Measurements from ENCODE around the gene FAM177B. TPM values are rescaled to one million over a fixed set of nuclear protein-coding genes. Genes with fewer than 3 reads are reported as not detected.

The FAM177B gene
- total and polyA plus RNA-seq, 7 donors, result 0.36 to 40.5 (median 8.9) TPM; not detected in 1

GRCh38 chr1:222697826-222698225 is 39.2 kb upstream of the FAM177B start:
- intact Hi-C loops (cut with DNase I), result no loop called here
- H3K4me3 ChIP-seq, result no peak overlapping the region
- no peak for DNase-seq
- no peak overlapping the region for H3K27ac ChIP-seq
- peaks cover 0 to 41% (median 2%) of the 10 kb centered on the region in 4 donors for H3K36me3 ChIP-seq
- no peaks in the 10 kb centered on the region for H3K27me3 ChIP-seq
- H3K4me1 ChIP-seq, result peaks cover 0 to 3% (median 0%) of the 10 kb centered on the region in 4 donors
- H3K9me3 ChIP-seq, result no peaks in the 10 kb centered on the region
- TF ChIP-seq POLR2AphosphoS5 (IDR thresholded peaks at IDR 0.05) (no peak), POLR2A (IDR thresholded peaks at IDR 0.05) (no peak), EP300 (IDR thresholded peaks at IDR 0.05) (no peak), CTCF (IDR thresholded peaks at IDR 0.05) (no peak)
- 88 to 92% methylated on average over 2 of the region's 2 CpGs for WGBS, 2 donors

GRCh38 chr1:222702210-222702609 is 34.8 kb upstream of the FAM177B start:
- no peak overlapping the region for H3K27ac ChIP-seq
- H3K9me3 ChIP-seq, result no peaks in the 10 kb centered on the region
- TF ChIP-seq POLR2A (IDR thresholded peaks at IDR 0.05) (no peak), EP300 (IDR thresholded peaks at IDR 0.05) (no peak), POLR2AphosphoS5 (IDR thresholded peaks at IDR 0.05) (no peak), CTCF (IDR thresholded peaks at IDR 0.05) (no peak)
- H3K36me3 ChIP-seq, result peaks cover 0 to 32% (median 2%) of the 10 kb centered on the region in 4 donors
- no peak overlapping the region for H3K4me3 ChIP-seq
- DNase-seq, result no peak
- WGBS, 2 donors, result 64 to 86% methylated on average over 4 of the region's 4 CpGs
- H3K27me3 ChIP-seq, result no peaks in the 10 kb centered on the region
- intact Hi-C loops (cut with DNase I), result no loop called here
- peaks cover 0 to 4% (median 2%) of the 10 kb centered on the region in 4 donors for H3K4me1 ChIP-seq

GRCh38 chr1:222704260-222704659 is 32.7 kb upstream of the FAM177B start:
- H3K4me1 ChIP-seq, result peaks cover 0 to 6% (median 2%) of the 10 kb centered on the region in 4 donors
- intact Hi-C loops (cut with DNase I), result no loop called here
- no peak overlapping the region for H3K27ac ChIP-seq
- no peaks in the 10 kb centered on the region for H3K9me3 ChIP-seq
- 95 to 99% methylated on average over 1 of the region's 1 CpG for WGBS, 2 donors
- TF ChIP-seq POLR2A (IDR thresholded peaks at IDR 0.05) (no peak), POLR2AphosphoS5 (IDR thresholded peaks at IDR 0.05) (no peak), CTCF (IDR thresholded peaks at IDR 0.05) (no peak), EP300 (IDR thresholded peaks at IDR 0.05) (no peak)
- no peaks in the 10 kb centered on the region for H3K27me3 ChIP-seq
- H3K36me3 ChIP-seq, result peaks cover 0 to 30% (median 2%) of the 10 kb centered on the region in 4 donors
- no peak overlapping the region for H3K4me3 ChIP-seq
- DNase-seq, result no peak

GRCh38 chr1:222706815-222707214 is 30.2 kb upstream of the FAM177B start:
- Histone ChIP-seq H3K4me1 (peaks cover 0 to 26% (median 17%) of the 10 kb centered on the region in 4 donors), H3K36me3 (peaks cover 0 to 11% (median 2%) of the 10 kb centered on the region in 4 donors), H3K27me3 (no peaks in the 10 kb centered on the region), H3K4me3 (no peak overlapping the region), H3K27ac (no peak overlapping the region), H3K9me3 (no peaks in the 10 kb centered on the region)
- 73 to 95% methylated on average over 4 of the region's 4 CpGs for WGBS, 2 donors
- no peak for TF ChIP-seq POLR2AphosphoS5 (IDR thresholded peaks at IDR 0.05)
- peak in 1 of 4 experiments; percentile 8 for TF ChIP-seq CTCF (IDR thresholded peaks at IDR 0.05)
- no peak for TF ChIP-seq POLR2A (IDR thresholded peaks at IDR 0.05)
- intact Hi-C loops (cut with DNase I), result no loop called here
- no peak for DNase-seq

- Histone ChIP-seq H3K27ac (peak overlapping the region in 1 of 4 donors; percentile 98), H3K4me1 (peaks cover 0 to 33% (median 28%) of the 10 kb centered on the region in 4 donors), H3K36me3 (no peaks in the 10 kb centered on the region), H3K27me3 (no peaks in the 10 kb centered on the region), H3K9me3 (no peaks in the 10 kb centered on the region), H3K4me3 (no peak overlapping the region)
- intact Hi-C loops (cut with DNase I), result no loop called here
- TF ChIP-seq POLR2A (IDR thresholded peaks at IDR 0.05), result no peak
- TF ChIP-seq EP300 (IDR thresholded peaks at IDR 0.05), result no peak
- TF ChIP-seq CTCF (IDR thresholded peaks at IDR 0.05), result no peak
- no peak for TF ChIP-seq POLR2AphosphoS5 (IDR thresholded peaks at IDR 0.05)
- DNase-seq, result no peak
- WGBS, 2 donors, result 82 to 90% methylated on average over 5 of the region's 5 CpGs
Observed at GRCh38 chr1:222709700-222710153, 27.3 kb upstream of the FAM177B start.

Data from sigmoid colon (tissue), 7 donors.